WTC11 (cell line): ENCODE measurements around the gene PDS5A. TPM values are rescaled to one million over a fixed set of nuclear protein-coding genes. Genes with fewer than 3 reads are reported as not detected.
"Not testable (repeated sequence)": the region's sequence is repeated elsewhere in the genome, so short reads cannot be mapped to it uniquely, and the experiment has no call there.

Source experiments
- ATAC-seq: fragments of 200-7000 bp; cut with Tn5 transposase; 2 replicates; pipeline ENCODE4 v1.10.0; 2021; ENCODE audit warnings: mild to moderate bottlenecking, moderate library complexity
- CTCF ChIA-PET: fragments of 300-600 bp; sonication (Branson Sonifier 250); formaldehyde crosslinking; loops from one replicate; lab custom pipeline; 2021; ENCODE audit warnings: antibody characterized with exemption; lab: Charles Lee
- POLR2A ChIA-PET: fragments of 350-600 bp; sonication (Branson Sonifier 250); formaldehyde crosslinking; loops from one replicate; lab custom pipeline; 2021; ENCODE audit warnings: antibody characterized with exemption; lab: Charles Lee
- DNase-seq: peaks from one replicate; pipeline ENCODE4 v3.0.0; 2021; ENCODE audit warnings: low spot score
- H3K27ac Mint-ChIP-seq: 2 replicates; pipeline ENCODE4 v1.8.0; 2021; ENCODE audit warnings: mixed read lengths
- H3K27me3 Mint-ChIP-seq: 2 replicates; pipeline ENCODE4 v1.8.0; 2021; ENCODE audit warnings: low read depth, mild to moderate bottlenecking, moderate library complexity, mixed read lengths
- H3K36me3 Mint-ChIP-seq: 2 replicates; pipeline ENCODE4 v1.8.0; 2021; ENCODE audit warnings: mixed read lengths
- H3K4me1 Mint-ChIP-seq: 2 replicates; pipeline ENCODE4 v1.8.0; 2022; ENCODE audit warnings: mixed read lengths
- H3K4me3 Mint-ChIP-seq: 2 replicates; pipeline ENCODE4 v1.8.0; 2021; ENCODE audit warnings: mild to moderate bottlenecking, moderate library complexity, mixed read lengths
- H3K9me3 Mint-ChIP-seq: 2 replicates; pipeline ENCODE4 v1.8.0; 2021; ENCODE audit warnings: mixed read lengths
- ELF4 ChIP-seq: sonication (generic); formaldehyde crosslinking; IDR thresholded peaks from 2 replicates; pipeline ENCODE4 v1.8.1; 2022; ENCODE audit warnings: low read depth, mild to moderate bottlenecking, moderate library complexity, missing genetic modification reagents
- ETV6 ChIP-seq: sonication (generic); formaldehyde crosslinking; IDR thresholded peaks from 2 replicates; pipeline ENCODE4 v1.8.1; 2022; ENCODE audit warnings: mild to moderate bottlenecking, missing genetic modification reagents
- HMGA2 ChIP-seq: fragments of 250-450 bp; sonication (Bioruptor Pico); IDR thresholded peaks from 2 replicates; pipeline ENCODE4 v1.4.0; 2021; ENCODE audit warnings: mild to moderate bottlenecking, moderate library complexity
- KAT7 ChIP-seq: sonication (generic); formaldehyde crosslinking; IDR thresholded peaks from 2 replicates; pipeline ENCODE4 v1.8.1; 2023; ENCODE audit warnings: missing genetic modification reagents, mild to moderate bottlenecking, borderline replicate concordance
- MXD4 ChIP-seq: fragments of 250-450 bp; sonication (Bioruptor Pico); IDR thresholded peaks from 2 replicates; pipeline ENCODE4 v1.8.0; 2021; ENCODE audit warnings: mild to moderate bottlenecking, moderate library complexity, borderline replicate concordance
- NR2C2 ChIP-seq: sonication (generic); formaldehyde crosslinking; IDR thresholded peaks from 2 replicates; pipeline ENCODE4 v1.8.0; 2022; ENCODE audit warnings: mild to moderate bottlenecking, missing genetic modification reagents
- NR3C1 ChIP-seq: sonication (generic); formaldehyde crosslinking; conservative IDR thresholded peaks from 2 replicates; pipeline ENCODE4 v1.8.1; 2023; ENCODE audit warnings: low read depth, mild to moderate bottlenecking, missing genetic modification reagents
- SMAD4 ChIP-seq: sonication (generic); formaldehyde crosslinking; IDR thresholded peaks from 2 replicates; pipeline ENCODE4 v1.8.0; 2022; ENCODE audit warnings: mild to moderate bottlenecking, missing genetic modification reagents
- ZNF232 ChIP-seq: sonication (generic); formaldehyde crosslinking; IDR thresholded peaks from 2 replicates; pipeline ENCODE4 v1.8.0; 2022; ENCODE audit warnings: mild to moderate bottlenecking, missing genetic modification reagents
- total RNA-seq: library from RNA; stranded (reverse); gene quantifications from 3 replicates; pipeline ENCODE4 v1.2.3, GENCODE V29; 2021
- TF ChIP-seq, protein P1 (sequence below): sonication (generic); formaldehyde crosslinking; IDR thresholded peaks from 2 replicates; pipeline ENCODE4 v1.8.0; 2023; ENCODE audit warnings: missing genetic modification reagents
- TF ChIP-seq, protein P2 (sequence below): sonication (generic); formaldehyde crosslinking; IDR thresholded peaks from 2 replicates; pipeline ENCODE4 v1.8.1; 2023; ENCODE audit warnings: mild to moderate bottlenecking, missing genetic modification reagents, moderate library complexity
- TF ChIP-seq, protein P3 (sequence below): sonication (generic); formaldehyde crosslinking; IDR thresholded peaks from 2 replicates; pipeline ENCODE4 v1.8.1; 2022; ENCODE audit warnings: low read depth, mild to moderate bottlenecking, moderate library complexity, missing genetic modification reagents, borderline replicate concordance
- TF ChIP-seq, protein P4 (sequence below): sonication (generic); formaldehyde crosslinking; IDR thresholded peaks from 2 replicates; pipeline ENCODE4 v1.8.1; 2023; ENCODE audit warnings: mild to moderate bottlenecking, moderate library complexity, missing genetic modification reagents
- TF ChIP-seq, protein P5 (sequence below): sonication (generic); formaldehyde crosslinking; IDR thresholded peaks from 2 replicates; pipeline ENCODE4 v1.8.0; 2022; ENCODE audit warnings: mild to moderate bottlenecking, missing genetic modification reagents
- TF ChIP-seq, protein P6 (sequence below): fragments of 250-450 bp; sonication (Bioruptor Pico); IDR thresholded peaks from 2 replicates; pipeline ENCODE4 v1.9.0; 2021; ENCODE audit warnings: mild to moderate bottlenecking
- TF ChIP-seq, protein P7 (sequence below): sonication (generic); formaldehyde crosslinking; IDR thresholded peaks from 2 replicates; pipeline ENCODE4 v1.8.0; 2022; ENCODE audit warnings: mild to moderate bottlenecking, missing genetic modification reagents

PDS5A gene
- total RNA-seq, 1 experiment from 2014 or later = 61.7 TPM

DNA sequence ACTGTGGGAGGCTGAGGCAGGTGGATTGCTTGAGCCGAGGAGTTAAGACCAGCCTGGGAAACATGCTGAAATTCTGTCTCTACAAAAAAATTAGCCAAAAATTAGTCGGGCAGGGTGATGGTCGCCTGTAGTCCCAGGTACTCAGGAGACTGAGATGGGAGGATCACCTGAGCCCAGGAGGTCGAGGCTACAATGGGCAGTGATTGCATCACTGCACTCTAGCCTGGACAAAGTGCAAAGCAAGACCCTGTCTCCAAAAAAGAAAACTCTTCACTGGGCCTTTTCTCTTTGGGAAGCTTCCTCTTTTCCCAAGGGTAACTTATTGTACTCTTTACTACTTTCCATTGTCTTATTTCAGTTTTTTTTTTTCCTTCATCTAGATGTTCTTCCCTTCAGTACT lies 190.9 kb downstream of the PDS5A start (continued):
- TF ChIP-seq, protein P1, sequence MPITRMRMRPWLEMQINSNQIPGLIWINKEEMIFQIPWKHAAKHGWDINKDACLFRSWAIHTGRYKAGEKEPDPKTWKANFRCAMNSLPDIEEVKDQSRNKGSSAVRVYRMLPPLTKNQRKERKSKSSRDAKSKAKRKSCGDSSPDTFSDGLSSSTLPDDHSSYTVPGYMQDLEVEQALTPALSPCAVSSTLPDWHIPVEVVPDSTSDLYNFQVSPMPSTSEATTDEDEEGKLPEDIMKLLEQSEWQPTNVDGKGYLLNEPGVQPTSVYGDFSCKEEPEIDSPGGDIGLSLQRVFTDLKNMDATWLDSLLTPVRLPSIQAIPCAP (CRISPR knock-in tag) = no peak
- TF ChIP-seq ELF4 = no peak
- TF ChIP-seq, protein P2, sequence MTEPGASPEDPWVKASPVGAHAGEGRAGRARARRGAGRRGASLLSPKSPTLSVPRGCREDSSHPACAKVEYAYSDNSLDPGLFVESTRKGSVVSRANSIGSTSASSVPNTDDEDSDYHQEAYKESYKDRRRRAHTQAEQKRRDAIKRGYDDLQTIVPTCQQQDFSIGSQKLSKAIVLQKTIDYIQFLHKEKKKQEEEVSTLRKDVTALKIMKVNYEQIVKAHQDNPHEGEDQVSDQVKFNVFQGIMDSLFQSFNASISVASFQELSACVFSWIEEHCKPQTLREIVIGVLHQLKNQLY (CRISPR knock-in tag) = no peak
- TF ChIP-seq, protein P3, sequence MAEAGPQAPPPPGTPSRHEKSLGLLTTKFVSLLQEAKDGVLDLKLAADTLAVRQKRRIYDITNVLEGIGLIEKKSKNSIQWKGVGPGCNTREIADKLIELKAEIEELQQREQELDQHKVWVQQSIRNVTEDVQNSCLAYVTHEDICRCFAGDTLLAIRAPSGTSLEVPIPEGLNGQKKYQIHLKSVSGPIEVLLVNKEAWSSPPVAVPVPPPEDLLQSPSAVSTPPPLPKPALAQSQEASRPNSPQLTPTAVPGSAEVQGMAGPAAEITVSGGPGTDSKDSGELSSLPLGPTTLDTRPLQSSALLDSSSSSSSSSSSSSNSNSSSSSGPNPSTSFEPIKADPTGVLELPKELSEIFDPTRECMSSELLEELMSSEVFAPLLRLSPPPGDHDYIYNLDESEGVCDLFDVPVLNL = no peak

DNA sequence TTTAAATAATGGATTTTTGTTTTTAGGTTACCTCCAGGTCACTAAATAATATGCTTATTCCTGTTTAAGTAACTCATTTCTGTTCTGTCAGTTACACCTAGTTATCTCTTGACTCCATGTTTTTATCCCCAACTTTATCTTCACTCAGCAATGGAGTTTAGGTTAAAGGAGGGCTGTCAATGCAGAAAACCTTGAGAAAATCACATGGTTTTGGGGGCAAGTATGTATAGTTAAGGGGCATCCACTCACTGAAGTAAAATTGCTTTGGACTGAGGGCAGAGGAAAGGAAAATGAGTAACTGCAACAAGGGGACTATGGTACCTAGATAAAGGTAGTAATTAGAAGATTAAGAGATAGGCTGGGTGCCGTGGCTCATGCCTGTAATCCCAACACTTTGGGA lies 192.6 kb downstream of the PDS5A start:
- H3K4me1 Mint-ChIP-seq = peaks cover 6% of the 10 kb centered on the region; the same call in 1 of the 2 replicates
- H3K9me3 Mint-ChIP-seq = no peaks in the 10 kb centered on the region
- H3K36me3 Mint-ChIP-seq = no peaks in the 10 kb centered on the region
- ATAC-seq (no peak), DNase-seq (no peak)
- H3K27me3 Mint-ChIP-seq = no peaks in the 10 kb centered on the region
- TF ChIP-seq HMGA2 (CRISPR knock-in tag) = no peak
- no peak for TF ChIP-seq NR3C1 (CRISPR knock-in tag)
- TF ChIP-seq ZNF232 (CRISPR knock-in tag) = no peak
- TF ChIP-seq, protein P4, sequence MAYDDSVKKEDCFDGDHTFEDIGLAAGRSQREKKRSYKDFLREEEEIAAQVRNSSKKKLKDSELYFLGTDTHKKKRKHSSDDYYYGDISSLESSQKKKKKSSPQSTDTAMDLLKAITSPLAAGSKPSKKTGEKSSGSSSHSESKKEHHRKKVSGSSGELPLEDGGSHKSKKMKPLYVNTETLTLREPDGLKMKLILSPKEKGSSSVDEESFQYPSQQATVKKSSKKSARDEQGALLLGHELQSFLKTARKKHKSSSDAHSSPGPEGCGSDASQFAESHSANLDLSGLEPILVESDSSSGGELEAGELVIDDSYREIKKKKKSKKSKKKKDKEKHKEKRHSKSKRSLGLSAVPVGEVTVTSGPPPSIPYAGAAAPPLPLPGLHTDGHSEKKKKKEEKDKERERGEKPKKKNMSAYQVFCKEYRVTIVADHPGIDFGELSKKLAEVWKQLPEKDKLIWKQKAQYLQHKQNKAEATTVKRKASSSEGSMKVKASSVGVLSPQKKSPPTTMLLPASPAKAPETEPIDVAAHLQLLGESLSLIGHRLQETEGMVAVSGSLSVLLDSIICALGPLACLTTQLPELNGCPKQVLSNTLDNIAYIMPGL = no peak
- TF ChIP-seq MXD4 = no peak
- no peak for TF ChIP-seq KAT7 (CRISPR knock-in tag)
- TF ChIP-seq, protein P5, sequence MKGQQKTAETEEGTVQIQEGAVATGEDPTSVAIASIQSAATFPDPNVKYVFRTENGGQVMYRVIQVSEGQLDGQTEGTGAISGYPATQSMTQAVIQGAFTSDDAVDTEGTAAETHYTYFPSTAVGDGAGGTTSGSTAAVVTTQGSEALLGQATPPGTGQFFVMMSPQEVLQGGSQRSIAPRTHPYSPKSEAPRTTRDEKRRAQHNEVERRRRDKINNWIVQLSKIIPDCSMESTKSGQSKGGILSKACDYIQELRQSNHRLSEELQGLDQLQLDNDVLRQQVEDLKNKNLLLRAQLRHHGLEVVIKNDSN (CRISPR knock-in tag) = no peak
- TF ChIP-seq, protein P6, sequence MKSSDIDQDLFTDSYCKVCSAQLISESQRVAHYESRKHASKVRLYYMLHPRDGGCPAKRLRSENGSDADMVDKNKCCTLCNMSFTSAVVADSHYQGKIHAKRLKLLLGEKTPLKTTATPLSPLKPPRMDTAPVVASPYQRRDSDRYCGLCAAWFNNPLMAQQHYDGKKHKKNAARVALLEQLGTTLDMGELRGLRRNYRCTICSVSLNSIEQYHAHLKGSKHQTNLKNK (CRISPR knock-in tag) = no peak
- no peak for TF ChIP-seq ETV6 (CRISPR knock-in tag)
- TF ChIP-seq ELF4 = no peak
- no peak for TF ChIP-seq NR2C2 (CRISPR knock-in tag)
- no peak for TF ChIP-seq SMAD4 (CRISPR knock-in tag)
- TF ChIP-seq, protein P7, sequence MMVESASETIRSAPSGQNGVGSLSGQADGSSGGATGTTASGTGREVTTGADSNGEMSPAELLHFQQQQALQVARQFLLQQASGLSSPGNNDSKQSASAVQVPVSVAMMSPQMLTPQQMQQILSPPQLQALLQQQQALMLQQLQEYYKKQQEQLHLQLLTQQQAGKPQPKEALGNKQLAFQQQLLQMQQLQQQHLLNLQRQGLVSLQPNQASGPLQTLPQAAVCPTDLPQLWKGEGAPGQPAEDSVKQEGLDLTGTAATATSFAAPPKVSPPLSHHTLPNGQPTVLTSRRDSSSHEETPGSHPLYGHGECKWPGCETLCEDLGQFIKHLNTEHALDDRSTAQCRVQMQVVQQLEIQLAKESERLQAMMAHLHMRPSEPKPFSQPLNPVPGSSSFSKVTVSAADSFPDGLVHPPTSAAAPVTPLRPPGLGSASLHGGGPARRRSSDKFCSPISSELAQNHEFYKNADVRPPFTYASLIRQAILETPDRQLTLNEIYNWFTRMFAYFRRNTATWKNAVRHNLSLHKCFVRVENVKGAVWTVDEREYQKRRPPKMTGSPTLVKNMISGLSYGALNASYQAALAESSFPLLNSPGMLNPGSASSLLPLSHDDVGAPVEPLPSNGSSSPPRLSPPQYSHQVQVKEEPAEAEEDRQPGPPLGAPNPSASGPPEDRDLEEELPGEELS (CRISPR knock-in tag) = no peak
- ChIA-PET CTCF (no interaction called here), POLR2A (interaction anchor here (0.7 to 1.2 kb wide), 2 partner anchors 87 to 325 kb away, joined by 3 to 5 read pairs; partner anchors contain the start of gene UBE2K)
- peak overlapping the region; percentile 58 for H3K27ac Mint-ChIP-seq
- H3K4me3 Mint-ChIP-seq = no peak overlapping the region

DNA sequence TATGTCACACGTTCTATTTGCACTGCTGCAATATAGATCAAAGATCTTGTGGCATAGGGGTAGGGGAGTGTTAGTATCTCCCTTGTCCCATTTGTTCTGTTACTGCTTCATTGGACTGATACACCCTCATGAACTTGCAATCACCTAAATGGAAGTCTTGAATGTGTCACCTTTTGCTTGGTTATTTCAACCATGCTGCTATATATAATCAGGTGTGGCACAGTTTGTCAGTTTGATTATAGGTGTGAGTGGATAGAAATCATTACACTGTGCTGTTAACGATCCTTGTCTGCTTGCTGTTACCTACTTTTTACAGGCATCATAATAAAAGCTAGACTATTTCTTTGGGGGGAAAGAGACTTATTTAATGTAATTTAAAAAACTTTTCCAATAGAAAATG lies 195.7 kb downstream of the PDS5A start:
- ATAC-seq, H3K4me1 Mint-ChIP-seq, POLR2A ChIA-PET, H3K36me3 Mint-ChIP-seq, H3K27me3 Mint-ChIP-seq, H3K4me3 Mint-ChIP-seq, H3K27ac Mint-ChIP-seq, DNase-seq, H3K9me3 Mint-ChIP-seq, CTCF ChIA-PET: not testable (repeated sequence)

Other genes starting within 250 kb of the PDS5A start
- 28.5 to 31.7 TPM (median 28.9 TPM) in 3 replicates for gene N4BP2, start 78.9 kb upstream of the PDS5A start, total RNA-seq
- 3.9 to 8.7 TPM (median 7.4 TPM) in 3 replicates for gene RHOH, start 219.1 kb upstream of the PDS5A start, total RNA-seq